NCI-H146 treated with DMSO at 0.1 percent for 48 hours (cell line): Measurements from ENCODE around the gene DOCK8.
"Not testable (repeated sequence)": the region's sequence is repeated elsewhere in the genome, so short reads cannot be mapped to it uniquely, and the experiment has no call there.

ENCODE experiments used
- DNase-seq: peaks from one replicate; lab custom pipeline; 2025; ENCODE audit not compliant: unreplicated experiment; lab: John Stamatoyannopoulos, UW

The DOCK8 gene

GRCh38 chr9:224582-225520, 10.2 kb downstream of the DOCK8 start:
- no peak for DNase-seq

- no peak for DNase-seq
These were observed 13.2 kb downstream of the DOCK8 start for GRCh38 chr9:227860-228259.

GRCh38 chr9:228929-229695, 14.4 kb downstream of the DOCK8 start:
- no peak for DNase-seq

GRCh38 chr9:231625-232024, 17.0 kb downstream of the DOCK8 start:
- DNase-seq: not testable (repeated sequence)

- DNase-seq: not testable (repeated sequence)
These were observed 19.0 kb downstream of the DOCK8 start for GRCh38 chr9:233708-234107.

GRCh38 chr9:237141-237857, 22.6 kb downstream of the DOCK8 start:
- DNase-seq: no peak

GRCh38 chr9:237858-238345, 23.2 kb downstream of the DOCK8 start:
- no peak for DNase-seq

GRCh38 chr9:242461-243080, 27.9 kb downstream of the DOCK8 start:
- DNase-seq: no peak

- DNase-seq: no peak
These were observed 33.8 kb downstream of the DOCK8 start for GRCh38 chr9:248278-248961.

GRCh38 chr9:249025-249424, 34.4 kb downstream of the DOCK8 start:
- no peak for DNase-seq

- DNase-seq: no peak
These were observed 35.4 kb downstream of the DOCK8 start for GRCh38 chr9:250039-250438.

GRCh38 chr9:250625-251024, 36.0 kb downstream of the DOCK8 start:
- DNase-seq: no peak

GRCh38 chr9:251398-251797, 36.7 kb downstream of the DOCK8 start:
- no peak for DNase-seq

GRCh38 chr9:253539-253938, 38.9 kb downstream of the DOCK8 start:
- DNase-seq: no peak

GRCh38 chr9:254516-254915, 39.9 kb downstream of the DOCK8 start:
- DNase-seq: no peak

- no peak for DNase-seq
These were observed 43.3 kb downstream of the DOCK8 start for GRCh38 chr9:257957-258356.

GRCh38 chr9:259405-260404, 45.0 kb downstream of the DOCK8 start:
- no peak for DNase-seq

GRCh38 chr9:264231-264630, 49.6 kb downstream of the DOCK8 start:
- no peak for DNase-seq
